DOHH2 (cell line): ENCODE data around the gene SENP3.

Experiments used
- H3F3A ChIP-seq: fragments of 200-600 bp; sonication (generic), shearing (Covaris generic); 2 replicates; pipeline ENCODE4 v1.6.0; 2016; ENCODE audit warnings: antibody characterized with exemption, mild to moderate bottlenecking; ENCODE audit not compliant: control insufficient read depth, insufficient read depth
- H3K27ac ChIP-seq: fragments of 200-600 bp; sonication (generic); 2 replicates; pipeline ENCODE4 v1.5.1; 2014; ENCODE audit warnings: low read depth, mild to moderate bottlenecking, low read length, moderate library complexity
- H3K27me3 ChIP-seq: fragments of 200-600 bp; sonication (generic); 2 replicates; pipeline ENCODE4 v1.6.1; 2014; ENCODE audit warnings: mild to moderate bottlenecking, low read length, mixed read lengths; ENCODE audit not compliant: control insufficient read depth
- H3K36me3 ChIP-seq: fragments of 200-600 bp; sonication (generic); 2 replicates; pipeline ENCODE4 v1.6.1; 2014; ENCODE audit warnings: mild to moderate bottlenecking, low read length, moderate library complexity, mixed read lengths; ENCODE audit not compliant: control insufficient read depth
- H3K4me1 ChIP-seq: fragments of 200-600 bp; sonication (generic); 2 replicates; pipeline ENCODE4 v1.6.1; 2014; ENCODE audit warnings: mild to moderate bottlenecking, low read length, mixed read lengths; ENCODE audit not compliant: control insufficient read depth
- H3K4me2 ChIP-seq: fragments of 200-600 bp; sonication (generic); 2 replicates; pipeline ENCODE4 v1.6.0; 2014; ENCODE audit warnings: mild to moderate bottlenecking, low read length, moderate library complexity
- H3K4me3 ChIP-seq: fragments of 200-600 bp; sonication (generic); 2 replicates; pipeline ENCODE4 v1.5.1; 2014; ENCODE audit warnings: mild to moderate bottlenecking, low read length, mixed read lengths
- H3K79me2 ChIP-seq: fragments of 200-600 bp; sonication (generic); 2 replicates; pipeline ENCODE4 v1.6.1; 2014; ENCODE audit warnings: mild to moderate bottlenecking, low read length, mixed read lengths; ENCODE audit not compliant: control insufficient read depth
- H3K9me2 ChIP-seq: fragments of 200-600 bp; sonication (generic); replicated peaks from 2 replicates; pipeline ENCODE4 v1.6.1; 2014; ENCODE audit warnings: mild to moderate bottlenecking, low read length, mixed read lengths; ENCODE audit not compliant: control insufficient read depth
- H3K9me3 ChIP-seq: fragments of 200-600 bp; sonication (generic); 2 replicates; pipeline ENCODE4 v1.6.1; 2014; ENCODE audit warnings: antibody characterized with exemption, low read length, mixed read lengths; ENCODE audit not compliant: control insufficient read depth, insufficient read depth
- H4K20me1 ChIP-seq: fragments of 200-600 bp; sonication (generic); 2 replicates; pipeline ENCODE4 v1.6.0; 2014; ENCODE audit warnings: low read depth, mild to moderate bottlenecking, antibody characterized with exemption, low read length, moderate library complexity; ENCODE audit not compliant: control insufficient read depth, insufficient read depth
- CTCF ChIP-seq: fragments of 200-600 bp; sonication (generic); IDR thresholded peaks from one replicate; pipeline ENCODE4 v1.5.1; 2014; ENCODE audit warnings: antibody characterized with exemption, mild to moderate bottlenecking, low read depth, low read length; ENCODE audit not compliant: poor library complexity, severe bottlenecking
- EZH2phosphoT487 ChIP-seq: fragments of 200-600 bp; sonication (generic); IDR thresholded peaks from 2 replicates; pipeline ENCODE4 v1.6.1; 2017; ENCODE audit warnings: borderline replicate concordance, mild to moderate bottlenecking, antibody characterized with exemption, low read length, moderate library complexity, mixed read lengths

Gene SENP3

DNA sequence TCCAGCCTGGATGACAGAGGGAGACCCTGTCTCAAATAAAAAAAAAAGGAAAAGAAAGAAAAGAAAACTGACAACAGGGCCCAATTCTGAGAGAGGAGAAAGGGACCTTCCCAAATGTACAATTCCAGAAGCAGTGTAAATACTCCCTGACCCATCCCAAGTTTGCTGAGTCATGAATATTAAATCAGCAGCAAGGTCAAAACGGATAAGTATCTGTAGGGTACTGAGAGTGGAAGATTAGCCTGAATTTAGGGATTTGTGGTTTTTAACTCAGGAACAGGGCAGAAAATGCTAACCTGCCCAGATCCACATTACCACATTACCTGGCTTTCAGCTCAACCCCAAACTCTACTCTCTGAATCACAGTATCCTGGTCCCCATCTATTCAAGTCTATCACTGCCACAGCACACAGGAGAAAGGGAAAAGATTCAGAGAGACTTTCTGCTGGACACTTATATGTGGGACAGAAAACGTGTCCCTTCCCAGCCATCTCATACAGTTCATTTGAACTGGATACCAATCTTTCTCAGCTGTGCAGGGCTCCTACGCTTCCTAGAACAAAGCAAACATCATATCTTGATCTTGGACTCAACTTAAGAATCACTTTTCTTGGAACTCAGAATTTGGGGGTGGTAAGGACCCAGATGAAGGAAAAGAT, 50.0 kb downstream of the SENP3 start:
- Histone ChIP-seq H3K79me2 (peaks cover 58% of the 10 kb centered on the region), H3K27me3 (no peaks in the 10 kb centered on the region), H3K9me2 (no peaks in the 10 kb centered on the region), H3K4me3 (peak overlapping the region; percentile 0; the same call in 1 of the 2 replicates), H3K9me3 (no peaks in the 10 kb centered on the region), H3K27ac (no peak overlapping the region), H3K4me2 (peak overlapping the region; percentile 91), H3K4me1 (peaks cover 25% of the 10 kb centered on the region), H3K36me3 (peaks cover 38% of the 10 kb centered on the region), H4K20me1 (peaks cover 6% of the 10 kb centered on the region; the same call in 1 of the 2 replicates), H3F3A (no peaks in the 10 kb centered on the region)
- no peak for TF ChIP-seq CTCF

DNA sequence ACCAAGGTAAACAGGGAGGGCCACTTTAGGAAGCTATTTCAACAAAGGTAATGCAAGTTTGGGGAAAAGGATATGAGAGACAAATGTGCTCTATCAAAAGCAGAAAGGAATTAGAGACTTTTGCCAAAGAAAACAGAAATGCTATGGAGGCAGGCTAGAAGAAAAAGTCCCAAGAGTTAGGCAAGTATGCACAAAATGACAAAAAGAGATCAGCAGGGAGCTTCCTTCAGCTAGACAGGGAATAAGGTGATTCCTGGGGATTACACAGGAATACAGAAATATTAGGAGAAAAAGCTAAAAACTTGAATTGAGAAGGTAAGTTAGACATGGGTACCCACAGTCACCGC, 50.5 kb downstream of the SENP3 start:
- TF ChIP-seq EZH2phosphoT487 (no peak), CTCF (no peak)
- Histone ChIP-seq H3K27ac (no peak overlapping the region), H4K20me1 (peaks cover 6% of the 10 kb centered on the region; the same call in 1 of the 2 replicates), H3K9me3 (no peaks in the 10 kb centered on the region), H3K4me3 (peak overlapping the region; percentile 0; the same call in 1 of the 2 replicates), H3K79me2 (peaks cover 58% of the 10 kb centered on the region), H3K36me3 (peaks cover 38% of the 10 kb centered on the region), H3K4me2 (peak overlapping the region; percentile 91), H3K9me2 (no peaks in the 10 kb centered on the region), H3F3A (no peaks in the 10 kb centered on the region), H3K27me3 (no peaks in the 10 kb centered on the region), H3K4me1 (peaks cover 25% of the 10 kb centered on the region)

DNA sequence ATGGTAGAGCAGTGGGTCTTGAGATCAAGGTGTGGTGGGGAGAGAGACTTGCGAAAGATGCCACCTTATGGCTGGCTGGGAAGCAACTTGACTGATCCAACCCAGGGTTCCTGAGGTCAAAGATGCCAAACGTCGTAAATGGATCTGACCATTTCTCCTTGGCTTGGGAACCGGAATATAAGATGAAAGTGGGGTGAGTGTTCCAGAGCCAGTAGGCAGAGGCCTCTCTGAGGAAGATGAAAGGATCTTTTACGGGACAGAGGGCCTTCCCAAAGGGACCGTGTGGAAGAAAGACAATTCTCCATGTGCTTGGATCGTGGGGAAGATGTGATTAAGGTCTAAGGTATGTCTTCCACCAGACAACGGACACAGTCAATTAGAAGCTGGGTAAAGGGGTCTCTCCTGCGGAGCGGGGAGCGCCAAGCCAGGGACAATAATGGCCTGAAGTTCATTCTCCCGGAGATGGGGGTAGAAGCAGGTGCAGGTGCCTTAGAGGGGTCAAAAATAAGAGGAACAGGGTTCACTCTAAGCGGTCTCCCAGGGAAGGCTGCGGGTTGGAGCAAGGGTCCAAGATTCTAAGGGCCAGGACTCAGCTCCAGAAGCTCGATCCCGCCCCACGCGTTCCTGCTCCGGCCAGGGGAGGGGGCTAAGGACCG, 52.2 kb downstream of the SENP3 start:
- no peaks in the 10 kb centered on the region for H3F3A ChIP-seq
- H3K27me3 ChIP-seq, result peaks cover 6% of the 10 kb centered on the region
- peaks cover 25% of the 10 kb centered on the region for H3K4me1 ChIP-seq
- H3K4me2 ChIP-seq, result peak overlapping the region; percentile 91
- H4K20me1 ChIP-seq, result peaks cover 6% of the 10 kb centered on the region; the same call in 1 of the 2 replicates
- H3K4me3 ChIP-seq, result peak overlapping the region; percentile 96
- H3K9me2 ChIP-seq, result no peaks in the 10 kb centered on the region
- H3K9me3 ChIP-seq, result no peaks in the 10 kb centered on the region
- peaks cover 38% of the 10 kb centered on the region for H3K36me3 ChIP-seq
- H3K27ac ChIP-seq, result peak overlapping the region; percentile 53
- H3K79me2 ChIP-seq, result peaks cover 52% of the 10 kb centered on the region
- TF ChIP-seq EZH2phosphoT487 (no peak), CTCF (no peak)
